Hepatocyte (in vitro differentiated cells): ENCODE results near the gene ZNF341.

Source experiments
- EZH2 ChIP-seq: fragments of 200-600 bp; sonication (generic); IDR thresholded peaks from 2 replicates; pipeline ENCODE4 v1.6.1; 2016; ENCODE audit warnings: antibody characterized with exemption, mild to moderate bottlenecking, borderline replicate concordance
- EZH2phosphoT487 ChIP-seq: fragments of 200-600 bp; sonication (generic); IDR thresholded peaks from one replicate; pipeline ENCODE4 v1.6.1; 2018; ENCODE audit warnings: antibody characterized with exemption, mild to moderate bottlenecking, low read depth, moderate library complexity; ENCODE audit not compliant: unreplicated experiment, severe bottlenecking
- TF ChIP-seq, protein P1 (sequence below): fragments of 200-600 bp; sonication (generic); IDR thresholded peaks from 2 replicates; pipeline ENCODE4 v1.5.1; 2016; ENCODE audit warnings: antibody characterized with exemption, mild to moderate bottlenecking; ENCODE audit not compliant: poor library complexity

DNA sequence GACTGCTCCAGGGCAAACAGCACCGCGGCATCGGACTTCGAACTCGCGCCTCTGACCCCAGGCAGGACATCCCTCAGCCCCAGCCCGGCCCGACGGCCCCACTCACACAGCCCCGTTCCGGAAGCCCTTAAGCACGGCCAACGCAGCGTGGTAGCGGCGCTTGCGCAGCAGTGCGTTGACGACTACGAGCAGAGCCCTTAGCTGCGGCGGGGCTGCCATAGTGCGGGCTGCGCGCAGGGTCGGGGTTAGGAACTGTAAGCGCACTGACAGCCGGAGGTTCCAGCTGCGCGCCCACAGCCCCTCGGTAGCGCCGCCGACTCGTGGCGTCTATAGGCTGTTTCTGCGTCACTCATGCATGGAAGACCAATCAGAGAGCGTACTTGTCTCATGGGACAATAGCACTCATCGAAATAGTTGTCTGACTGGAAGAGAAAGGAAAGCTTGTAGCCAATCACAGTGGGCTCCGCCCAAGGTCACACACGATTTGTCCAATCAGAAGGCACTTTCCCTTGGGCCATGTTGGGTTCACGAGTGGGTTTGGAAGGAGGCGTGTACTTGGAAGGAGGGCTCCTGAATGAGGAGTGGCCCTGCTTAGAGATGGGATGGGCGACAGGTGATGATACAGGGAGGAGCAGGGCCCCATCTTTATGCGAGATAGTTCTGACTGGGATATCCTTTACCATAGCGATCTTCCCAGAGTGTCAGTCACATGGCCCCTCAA lies 11.6 kb upstream of the ZNF341 start, which contains the start of gene PXMP4:
- TF ChIP-seq, protein P1, sequence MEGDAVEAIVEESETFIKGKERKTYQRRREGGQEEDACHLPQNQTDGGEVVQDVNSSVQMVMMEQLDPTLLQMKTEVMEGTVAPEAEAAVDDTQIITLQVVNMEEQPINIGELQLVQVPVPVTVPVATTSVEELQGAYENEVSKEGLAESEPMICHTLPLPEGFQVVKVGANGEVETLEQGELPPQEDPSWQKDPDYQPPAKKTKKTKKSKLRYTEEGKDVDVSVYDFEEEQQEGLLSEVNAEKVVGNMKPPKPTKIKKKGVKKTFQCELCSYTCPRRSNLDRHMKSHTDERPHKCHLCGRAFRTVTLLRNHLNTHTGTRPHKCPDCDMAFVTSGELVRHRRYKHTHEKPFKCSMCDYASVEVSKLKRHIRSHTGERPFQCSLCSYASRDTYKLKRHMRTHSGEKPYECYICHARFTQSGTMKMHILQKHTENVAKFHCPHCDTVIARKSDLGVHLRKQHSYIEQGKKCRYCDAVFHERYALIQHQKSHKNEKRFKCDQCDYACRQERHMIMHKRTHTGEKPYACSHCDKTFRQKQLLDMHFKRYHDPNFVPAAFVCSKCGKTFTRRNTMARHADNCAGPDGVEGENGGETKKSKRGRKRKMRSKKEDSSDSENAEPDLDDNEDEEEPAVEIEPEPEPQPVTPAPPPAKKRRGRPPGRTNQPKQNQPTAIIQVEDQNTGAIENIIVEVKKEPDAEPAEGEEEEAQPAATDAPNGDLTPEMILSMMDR = no peak
- no peak for TF ChIP-seq EZH2phosphoT487
- TF ChIP-seq EZH2 = no peak
